HG03558 (cell line): Measurements from ENCODE around the gene CSPG4.
A peak's percentile ranks its signal among the peaks of the same experiment; 100 is the strongest.
"Not testable (repeated sequence)": the region's sequence is repeated elsewhere in the genome, so short reads cannot be mapped to it uniquely, and the experiment has no call there.

Experiments used
- ATAC-seq: cut with Tn5 transposase; IDR thresholded peaks from one replicate; pipeline ENCODE4 v1.9.1; 2021; ENCODE audit warnings: moderate number of reproducible peaks; ENCODE audit not compliant: unreplicated experiment; ENCODE audit errors: extremely low read depth

CSPG4 gene

DNA sequence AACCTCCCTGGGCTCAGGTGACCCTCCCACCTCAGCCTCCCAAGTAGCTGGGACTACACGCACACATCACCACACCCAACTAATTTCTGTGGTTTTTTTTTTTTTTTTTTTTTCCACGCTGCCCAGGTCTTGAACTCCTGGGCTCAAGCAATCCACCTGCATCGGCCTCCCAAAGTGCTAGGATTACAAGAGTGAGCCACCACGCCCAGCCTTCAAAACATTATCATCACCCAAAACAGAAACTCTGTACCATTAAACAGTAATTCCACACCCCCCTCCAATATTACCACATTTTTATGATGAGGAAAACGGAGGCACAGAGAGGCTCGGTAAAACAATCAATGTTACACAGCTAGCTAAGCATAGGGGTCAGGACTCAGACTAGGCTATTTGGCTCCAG, 76.6 kb downstream of the CSPG4 start:
- ATAC-seq, result no peak

DNA sequence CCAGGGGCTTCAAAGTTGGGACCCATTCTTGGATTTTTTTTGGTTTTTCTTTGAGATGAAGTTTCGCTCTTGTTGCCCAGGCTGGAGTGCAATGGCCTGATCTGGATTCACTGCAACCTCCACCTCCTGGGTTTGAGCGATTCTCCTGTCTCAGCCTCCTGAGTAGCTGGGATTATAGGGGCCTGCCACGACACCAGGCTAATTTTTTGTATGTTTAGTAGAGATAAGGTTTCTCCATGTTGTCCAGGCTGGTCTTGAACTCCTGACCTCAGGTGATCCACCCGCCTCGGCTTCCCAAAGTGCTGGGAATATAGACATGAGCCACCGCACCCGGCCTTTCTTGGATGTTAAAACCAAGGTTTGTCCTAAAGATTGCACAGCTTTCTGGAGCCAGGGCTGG, 78.7 kb downstream of the CSPG4 start:
- ATAC-seq, result not testable (repeated sequence)

GRCh38 chr15:75631935-75632334, 80.7 kb downstream of the CSPG4 start:
- no peak for ATAC-seq

DNA sequence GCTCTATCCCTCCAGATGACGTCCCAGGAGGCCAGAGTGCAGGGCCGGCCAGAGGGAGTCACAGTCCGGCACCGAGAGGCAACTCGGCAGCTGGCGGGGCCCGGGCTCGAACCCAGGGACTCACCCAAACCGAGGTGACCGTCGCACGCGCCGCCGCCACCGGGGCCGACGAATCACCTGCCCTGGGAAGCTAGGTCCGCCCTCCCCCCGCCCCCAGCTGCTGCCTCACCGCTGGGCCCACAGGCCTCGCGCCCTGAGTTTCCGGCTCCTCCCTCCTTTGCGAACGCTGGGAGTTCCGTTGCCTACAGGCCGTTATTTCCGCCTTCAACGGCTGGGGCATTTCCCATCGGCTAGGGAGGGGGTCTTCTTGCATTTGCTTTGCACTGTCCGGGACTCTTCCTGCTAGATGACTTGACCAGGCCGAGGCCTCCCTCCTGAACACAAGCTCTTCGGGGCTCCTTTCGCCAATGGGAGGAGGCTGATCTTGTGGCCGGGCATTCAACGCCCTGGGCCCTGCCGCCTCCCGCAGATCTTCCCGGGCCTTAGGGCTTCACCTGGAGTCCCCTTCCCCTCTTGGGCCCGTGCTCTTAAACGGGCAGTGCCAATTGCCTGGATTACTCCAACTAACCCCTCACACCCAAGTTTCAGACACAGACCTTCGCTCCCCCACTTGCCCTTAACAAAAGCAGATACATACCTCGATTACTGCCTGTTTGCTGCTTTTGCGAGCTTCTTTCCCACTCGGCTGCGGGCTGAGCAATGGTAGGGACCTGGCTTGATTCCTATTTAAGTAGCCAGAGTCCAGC, 86.9 kb downstream of the CSPG4 start, which contains the start of gene SNUPN:
TSS of gene SNUPN (minus strand) at position 184 of the 806 bp plus-strand sequence. CDS start 4,674 bp downstream, outside the sequence.
- ATAC-seq, result peak; percentile 45
